HG02759 (cell line): ENCODE data around the gene ABCE1.
A peak's percentile ranks its signal among the peaks of the same experiment; 100 is the strongest.

ENCODE experiments used
- ATAC-seq: cut with Tn5 transposase; IDR thresholded peaks from one replicate; pipeline ENCODE4 v1.9.1; 2021; ENCODE audit warnings: mild to moderate bottlenecking, moderate library complexity; ENCODE audit not compliant: unreplicated experiment

ABCE1 gene

DNA sequence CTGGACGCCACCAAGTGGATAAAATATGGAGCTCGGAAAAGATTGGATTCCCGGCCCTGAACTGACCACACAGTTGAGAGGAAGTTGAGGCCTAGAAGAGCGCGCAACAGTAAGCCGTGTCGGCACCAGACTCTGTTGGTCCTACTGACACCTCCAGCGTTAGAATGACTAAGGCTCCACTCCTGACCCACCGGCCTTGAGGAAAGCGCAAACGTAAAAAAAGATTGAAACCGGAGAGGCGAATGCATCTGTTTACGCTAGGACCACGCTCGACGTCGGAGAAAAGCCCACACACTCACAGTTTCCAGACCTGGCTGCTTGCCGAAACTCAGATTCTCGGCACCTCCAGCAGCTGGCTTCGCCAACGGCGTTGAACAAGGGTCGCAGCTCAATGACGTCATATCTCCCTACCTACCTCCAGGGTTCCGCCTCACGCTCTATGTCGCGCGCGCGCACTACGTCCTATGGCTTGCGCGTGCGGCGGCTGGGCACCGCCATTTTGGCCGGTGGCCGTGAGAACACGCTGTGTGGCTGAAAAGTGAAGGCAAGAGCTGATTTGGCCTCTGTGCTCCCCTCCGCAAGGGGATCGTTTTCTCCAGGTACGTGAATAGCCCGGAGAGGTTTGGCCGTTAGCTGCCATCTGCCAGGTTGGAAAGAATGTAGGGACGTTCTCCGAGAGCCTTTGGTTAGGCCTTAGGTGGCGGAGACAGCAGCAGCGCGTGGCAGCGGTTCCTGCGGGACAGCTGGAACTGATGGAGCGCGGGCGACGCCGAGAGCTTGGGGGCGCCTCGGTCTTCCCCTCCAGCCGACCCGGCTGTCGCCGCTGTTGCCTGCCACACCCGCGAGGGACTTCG is at the start of gene ABCE1, which contains the start of gene ANAPC10:
TSS of gene ABCE1 (plus strand) at position 491 of the 854 bp plus-strand sequence. CDS start 6,102 bp downstream, outside the sequence.
TSS of gene ANAPC10 (minus strand) at position 376 of the 854 bp plus-strand sequence. CDS start 2,097 bp downstream, outside the sequence.
- ATAC-seq, result peak; percentile 83

DNA sequence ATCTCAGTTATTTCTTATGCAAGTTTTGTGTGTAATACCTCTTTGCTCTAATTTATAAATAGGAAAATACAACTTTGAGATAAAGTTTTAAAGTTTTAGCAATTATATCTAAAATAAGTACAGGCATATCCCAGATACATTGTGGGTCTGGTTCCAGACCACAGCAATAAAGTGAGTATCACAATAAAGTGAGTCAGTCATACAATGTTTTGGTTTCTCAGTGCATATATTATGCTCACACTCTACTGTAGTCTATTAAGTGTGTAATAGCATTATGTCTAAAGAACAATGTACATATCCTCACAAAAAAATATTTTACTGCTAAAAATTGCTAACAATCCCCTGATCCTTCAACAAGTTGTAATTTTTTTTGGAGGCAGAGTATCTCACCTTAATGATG is 49.3 kb upstream of the ABCE1 start:
- ATAC-seq, result no peak

DNA sequence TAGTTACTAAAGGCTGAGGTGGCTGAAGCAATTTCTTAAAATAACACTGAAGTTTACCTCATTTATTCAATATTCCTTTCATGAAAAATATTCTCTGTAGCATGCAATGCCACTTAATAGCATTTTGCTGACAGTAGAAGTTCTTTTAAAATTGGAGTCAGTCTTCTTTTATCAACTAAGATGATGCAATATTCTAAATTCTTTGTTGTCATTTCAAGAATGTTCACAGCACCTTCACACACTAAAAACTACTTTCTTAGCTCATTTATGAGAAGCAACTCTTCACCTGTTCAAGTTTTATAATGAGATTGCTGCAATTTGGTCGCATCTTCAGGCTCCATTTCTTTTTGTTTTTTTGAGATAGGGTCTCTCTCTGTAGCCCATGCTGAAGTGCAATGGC is 48.9 kb upstream of the ABCE1 start:
- ATAC-seq, result no peak

- ATAC-seq, result no peak
Measured at GRCh38 chr4:145055533-145056257, 42.4 kb upstream of the ABCE1 start.

- no peak for ATAC-seq
Measured at GRCh38 chr4:145056325-145057130, 41.6 kb upstream of the ABCE1 start.

DNA sequence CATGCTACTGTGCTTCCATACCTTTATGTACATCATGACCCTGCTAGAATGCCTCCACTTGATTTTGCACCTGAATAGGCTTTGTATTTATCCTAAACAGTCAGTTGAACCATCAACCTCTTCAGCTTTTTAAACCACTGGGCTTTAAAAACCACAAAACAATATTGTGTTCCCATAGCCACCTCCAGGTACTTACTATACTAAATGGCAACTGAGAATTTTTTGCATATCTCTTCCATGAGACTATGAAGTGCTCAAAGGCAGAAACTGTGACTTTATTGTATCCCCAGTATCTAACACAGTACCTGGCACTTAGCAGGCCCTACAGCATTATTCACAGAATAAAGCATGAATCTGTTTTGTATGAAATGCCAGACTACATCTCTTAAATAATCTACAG is 39.9 kb upstream of the ABCE1 start:
- ATAC-seq, result no peak

- peak; percentile 78 for ATAC-seq
Measured at GRCh38 chr4:145061318-145061920, 36.7 kb upstream of the ABCE1 start.

- no peak for ATAC-seq
Measured at GRCh38 chr4:145066063-145066501, 32.0 kb upstream of the ABCE1 start.

- ATAC-seq, result no peak
Measured at GRCh38 chr4:145069361-145069760, 28.8 kb upstream of the ABCE1 start.

DNA sequence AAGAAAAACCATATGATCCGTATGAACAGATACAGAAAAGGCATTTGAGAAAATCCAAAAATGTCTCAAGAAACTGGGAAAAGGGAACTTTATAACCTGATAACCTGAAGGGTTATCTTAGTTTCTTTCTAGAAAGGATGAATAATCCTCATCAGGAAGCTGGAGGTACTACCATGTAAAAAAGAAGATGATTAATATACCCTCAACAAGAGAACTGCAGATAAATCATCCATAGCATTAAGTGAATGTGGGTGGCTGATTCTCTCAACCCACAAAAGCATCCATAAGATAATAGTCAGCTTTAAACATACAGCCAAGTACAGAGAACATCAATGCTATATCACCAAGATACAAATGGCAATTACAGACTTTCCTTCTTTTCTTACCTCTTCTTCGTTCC is 26.6 kb upstream of the ABCE1 start:
- ATAC-seq, result no peak

GRCh38 chr4:145075742-145076468 is 22.2 kb upstream of the ABCE1 start:
- ATAC-seq, result no peak

- no peak for ATAC-seq
Measured at GRCh38 chr4:145076469-145076855, 21.6 kb upstream of the ABCE1 start.

GRCh38 chr4:145081756-145082155 is 16.4 kb upstream of the ABCE1 start:
- ATAC-seq, result no peak

GRCh38 chr4:145083891-145084605 is 14.1 kb upstream of the ABCE1 start:
- ATAC-seq, result no peak

DNA sequence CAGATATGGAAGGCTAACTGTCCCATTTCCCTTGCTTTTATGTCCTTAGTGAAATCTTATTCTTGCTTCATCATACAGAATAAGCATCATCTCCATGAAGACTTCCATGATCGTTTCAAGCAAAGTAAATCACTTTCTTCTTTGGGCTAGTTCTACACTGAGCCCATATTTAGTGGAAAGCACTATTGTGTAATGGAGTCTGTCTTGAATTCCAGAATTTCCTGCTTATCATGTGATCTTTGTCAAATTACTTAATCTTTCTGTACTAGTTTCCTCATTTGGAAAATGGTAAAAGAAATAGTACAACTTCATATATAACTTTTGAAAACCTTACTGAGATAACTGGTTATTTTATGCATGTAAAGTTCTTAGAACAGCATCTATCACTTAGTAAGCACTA is 7.7 kb upstream of the ABCE1 start:
- no peak for ATAC-seq

- ATAC-seq, result no peak
Measured at GRCh38 chr4:145093638-145094037, 4.5 kb upstream of the ABCE1 start.

DNA sequence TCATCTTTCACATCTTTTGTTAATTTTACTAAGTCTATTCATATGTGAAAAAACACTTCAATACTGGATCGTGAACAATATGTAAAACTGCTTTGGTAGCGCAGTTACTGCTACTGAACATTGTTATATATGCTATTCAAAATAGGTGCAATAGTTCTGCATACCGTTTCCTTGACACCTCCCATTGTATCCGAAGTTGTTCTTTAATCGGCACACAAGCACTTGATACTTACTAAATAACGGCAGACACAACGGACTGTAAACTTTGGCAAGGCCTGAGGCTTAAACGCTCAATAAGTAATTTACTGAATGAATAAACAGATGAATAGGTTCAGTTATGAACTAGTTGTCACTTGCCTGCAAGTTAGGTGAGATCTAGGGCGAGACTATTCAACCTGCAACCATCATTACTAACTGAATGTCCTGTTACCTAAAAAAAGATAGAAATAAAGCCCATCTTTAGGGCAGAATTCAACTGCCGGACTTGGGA is 735 bp upstream of the ABCE1 start:
- peak; percentile 1 for ATAC-seq

DNA sequence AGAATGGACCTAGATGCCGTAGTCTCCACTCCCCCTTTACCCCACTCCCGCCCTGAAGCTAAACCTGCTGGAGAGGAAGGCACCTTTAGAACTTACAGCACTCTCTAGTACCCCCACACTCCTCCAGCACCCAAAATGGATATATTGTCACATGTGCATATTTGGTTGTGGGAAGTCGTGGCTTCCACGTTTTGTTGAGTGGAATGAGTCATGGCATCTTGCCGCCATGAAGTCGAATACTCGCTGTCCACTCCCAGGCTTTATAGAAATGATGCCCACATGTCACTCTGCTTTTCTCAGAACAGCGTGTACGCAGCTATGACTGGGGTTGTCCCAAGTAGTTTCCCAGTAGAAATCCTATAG is 545 bp downstream of the ABCE1 start:
- ATAC-seq, result peak; percentile 13

DNA sequence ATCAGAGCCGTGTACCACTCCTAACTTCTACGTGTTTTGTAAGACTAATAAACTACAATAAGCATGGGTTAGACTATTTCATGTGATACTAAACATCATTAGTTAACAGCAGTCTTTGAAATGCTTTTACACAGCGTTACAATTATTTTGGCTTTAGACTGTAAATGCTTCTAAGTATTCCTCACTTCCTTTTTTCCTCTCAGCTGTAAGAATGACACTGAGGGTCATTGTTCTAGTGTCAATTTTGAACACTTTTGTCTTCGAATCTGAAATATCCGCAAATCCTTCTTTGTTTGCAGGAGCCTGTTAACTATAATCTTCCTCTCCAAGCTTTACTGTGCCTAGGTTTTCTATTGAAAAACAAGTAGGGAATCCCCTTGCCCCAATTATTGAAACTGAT is 1.5 kb downstream of the ABCE1 start:
- no peak for ATAC-seq
